K562 (cell line): ENCODE results near the gene COL8A2. TPM values are rescaled to one million over a fixed set of nuclear protein-coding genes. Genes with fewer than 3 reads are reported as not detected.
A peak's percentile ranks its signal among the peaks of the same experiment; 100 is the strongest.

ENCODE experiments used
- ARID2 ChIP-seq: fragments of 450-650 bp; IDR thresholded peaks from 2 replicates; pipeline ENCODE4 v1.6.1; 2017; ENCODE audit warnings: antibody characterized with exemption, mild to moderate bottlenecking
- BHLHE40 ChIP-seq: IDR thresholded peaks from 2 replicates; pipeline ENCODE4 v1.6.1; 2011; ENCODE audit warnings: low read length, improper control_type of control experiment
- BRD9 ChIP-seq: fragments of 450-650 bp; IDR thresholded peaks from 2 replicates; pipeline ENCODE4 v1.6.1; 2018; ENCODE audit warnings: low read depth; ENCODE audit not compliant: partially characterized antibody
- CHD2 ChIP-seq: IDR thresholded peaks from 2 replicates; pipeline ENCODE4 v1.6.1; 2011; ENCODE audit warnings: low read depth, low read length
- CXXC5 ChIP-seq: fragments of 250-450 bp; sonication (Bioruptor Pico); IDR thresholded peaks from 2 replicates; pipeline ENCODE4 v1.8.0; 2022; ENCODE audit warnings: inconsistent platforms, mild to moderate bottlenecking, moderate library complexity
- DPF2 ChIP-seq: fragments of 450-650 bp; IDR thresholded peaks from 2 replicates; pipeline ENCODE4 v1.6.1; 2016
- GATAD2B ChIP-seq: fragments of 450-650 bp; IDR thresholded peaks from 2 replicates; pipeline ENCODE4 v1.6.1; 2017; ENCODE audit warnings: mild to moderate bottlenecking, borderline replicate concordance
- HDAC6 ChIP-seq: IDR thresholded peaks from 2 replicates; pipeline ENCODE4 v1.6.1; 2012; ENCODE audit warnings: low read depth, mild to moderate bottlenecking, control low read depth, inconsistent platforms, low read length, moderate library complexity
- MAFF ChIP-seq: IDR thresholded peaks from 2 replicates; pipeline ENCODE4 v1.6.1; 2012; ENCODE audit warnings: low read length, improper control_type of control experiment
- NFRKB ChIP-seq: fragments of 450-650 bp; IDR thresholded peaks from 2 replicates; pipeline ENCODE4 v1.6.1; 2016; ENCODE audit warnings: low read depth
- NFXL1 ChIP-seq: fragments of 450-650 bp; formaldehyde crosslinking; IDR thresholded peaks from 2 replicates; pipeline ENCODE4 v1.4.0; 2021; ENCODE audit warnings: mild to moderate bottlenecking
- NRF1 ChIP-seq, 2 experiments: fragments of 450-650 bp; IDR thresholded peaks in 1 of 2; conservative IDR thresholded peaks in 1 of 2; 2 replicates each; pipeline ENCODE4 v1.6.1; 2014; ENCODE audit warnings: mild to moderate bottlenecking in 2 of 2
- POU5F1 ChIP-seq: fragments of 150-350 bp; IDR thresholded peaks from 2 replicates; pipeline ENCODE4 v1.6.1; 2014; ENCODE audit warnings: borderline replicate concordance, low read length, low read depth, mild to moderate bottlenecking; ENCODE audit not compliant: partially characterized antibody
- RFX5 ChIP-seq: IDR thresholded peaks from 2 replicates; pipeline ENCODE4 v1.6.1; 2011; ENCODE audit warnings: low read depth, mild to moderate bottlenecking, improper control_type of control experiment, low read length
- SETDB1 ChIP-seq: IDR thresholded peaks from one replicate; pipeline ENCODE4 v1.6.1; 2012; ENCODE audit warnings: low read length, control low read depth, inconsistent platforms
- SIRT6 ChIP-seq: IDR thresholded peaks from one replicate; pipeline ENCODE4 v1.6.1; 2012; ENCODE audit warnings: low read depth, mild to moderate bottlenecking, control low read depth, inconsistent platforms, low read length, moderate library complexity
- TAF9B ChIP-seq: fragments of 450-650 bp; IDR thresholded peaks from 2 replicates; pipeline ENCODE4 v1.6.1; 2018; ENCODE audit warnings: mild to moderate bottlenecking; ENCODE audit not compliant: partially characterized antibody
- ZBTB11 ChIP-seq, 3 experiments: fragments of 200-800 bp in 1 of 3; fragments of 250-450 bp in 1 of 3; fragments of 450-650 bp in 1 of 3; sonication (Bioruptor Pico) in 1 of 3; sonication (Bioruptor generic) in 1 of 3; formaldehyde crosslinking in 1 of 3; IDR thresholded peaks; 2 replicates each; pipeline versions ENCODE4 v1.6.1 to v1.8.0; 2016 to 2022; ENCODE audit warnings: mild to moderate bottlenecking in 2 of 3, missing genetic modification characterization in 2 of 3, missing compliant biosample characterization in 1 of 3, moderate library complexity in 1 of 3
- ZBTB12 ChIP-seq: fragments of 250-450 bp; sonication (Bioruptor Pico); IDR thresholded peaks from 2 replicates; pipeline ENCODE4 v1.4.0; 2020
- ZNF184 ChIP-seq: sonication (generic); formaldehyde crosslinking; IDR thresholded peaks from 2 replicates; pipeline ENCODE4 v1.5.0; 2020; ENCODE audit warnings: missing genetic modification reagents
- polyA plus RNA-seq, 8 experiments: library from polyadenylated mRNA; depleted of rRNA in 4 of 8; stranded (reverse) in 5 of 8; unstranded in 3 of 8; fragments of >200 nt; fragmentation: Nextera tagmentation in 2 of 8; fragmentation: Illumina TruSeq in 1 of 8; extraction: Ambion mirVana in 2 of 8; extraction: Trizol in 1 of 8; gene quantifications; 2 replicates each; pipeline versions ENCODE4 v1.2.1 to v1.2.3, GENCODE V29; 2011 to 2014; ENCODE audit warnings: inconsistent platforms in 1 of 8, missing spikeins in 1 of 8
- total RNA-seq, 7 experiments: library from RNA; depleted of rRNA in 6 of 7; stranded (reverse); fragments of >200 nt in 6 of 7; fragmentation: Illumina TruSeq in 2 of 7; extraction: Trizol in 2 of 7; gene quantifications; 2 replicates each; pipeline versions ENCODE4 v1.2.1 to v1.2.3, GENCODE V29; 2011 to 2021; ENCODE audit warnings: low replicate concordance in 1 of 7
- TF ChIP-seq, protein P1 (sequence below): fragments of 450-650 bp; formaldehyde crosslinking; conservative IDR thresholded peaks from 2 replicates; pipeline ENCODE4 v1.4.0; 2022; ENCODE audit warnings: mild to moderate bottlenecking, missing genetic modification characterization
- TF ChIP-seq, protein P2 (sequence below), 2 experiments: fragments of 450-650 bp; conservative IDR thresholded peaks; 2 replicates each; pipeline ENCODE4 v1.6.1; 2017; ENCODE audit warnings: mild to moderate bottlenecking in 2 of 2, moderate library complexity in 2 of 2

The COL8A2 gene
- total and polyA plus RNA-seq, 9 of the 15 experiments (the other 6 are each of a cell fraction or from before 2014, with no cell fraction given): 0.03 to 0.14 (median 0.04) TPM; not detected in 5

DNA sequence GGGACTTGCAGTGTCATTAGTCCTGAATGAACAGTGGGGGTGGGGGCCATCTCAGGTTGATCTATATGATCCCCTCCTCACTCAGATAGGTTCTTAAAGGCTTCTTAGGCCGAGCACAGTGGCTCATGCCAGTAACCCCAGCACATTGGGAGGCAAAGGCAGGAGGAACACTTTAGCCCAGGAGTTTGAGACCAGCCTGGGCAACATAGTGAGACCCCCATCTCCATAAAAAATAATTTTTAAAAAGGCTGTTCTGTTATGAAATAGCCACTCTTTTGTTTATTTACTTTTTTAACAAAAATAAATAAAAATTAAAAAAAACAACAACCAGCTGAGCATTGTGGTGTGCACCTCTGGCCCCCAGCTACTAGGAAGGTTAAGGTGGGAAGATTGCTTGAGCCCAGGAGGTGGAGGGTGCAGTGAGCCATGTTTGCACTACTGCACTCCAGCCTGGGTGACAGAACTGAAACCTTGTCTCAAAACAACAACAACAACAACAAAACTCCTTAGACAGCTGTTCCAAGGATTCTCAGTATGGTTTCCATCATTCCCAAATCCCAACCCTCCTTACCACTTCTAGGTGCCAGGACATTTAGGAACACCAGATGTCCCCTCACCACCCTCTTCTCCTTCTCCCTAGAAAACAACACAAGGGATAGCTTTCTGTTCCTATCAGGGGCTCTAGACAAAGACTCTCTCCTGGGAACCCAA lies 26.3 kb upstream of the COL8A2 start (continued):
- TF ChIP-seq POU5F1: no peak
- TF ChIP-seq, protein P1, sequence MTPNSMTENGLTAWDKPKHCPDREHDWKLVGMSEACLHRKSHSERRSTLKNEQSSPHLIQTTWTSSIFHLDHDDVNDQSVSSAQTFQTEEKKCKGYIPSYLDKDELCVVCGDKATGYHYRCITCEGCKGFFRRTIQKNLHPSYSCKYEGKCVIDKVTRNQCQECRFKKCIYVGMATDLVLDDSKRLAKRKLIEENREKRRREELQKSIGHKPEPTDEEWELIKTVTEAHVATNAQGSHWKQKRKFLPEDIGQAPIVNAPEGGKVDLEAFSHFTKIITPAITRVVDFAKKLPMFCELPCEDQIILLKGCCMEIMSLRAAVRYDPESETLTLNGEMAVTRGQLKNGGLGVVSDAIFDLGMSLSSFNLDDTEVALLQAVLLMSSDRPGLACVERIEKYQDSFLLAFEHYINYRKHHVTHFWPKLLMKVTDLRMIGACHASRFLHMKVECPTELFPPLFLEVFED (CRISPR knock-in tag): no peak
- TF ChIP-seq SETDB1: no peak
- no peak for TF ChIP-seq BHLHE40
- no peak for TF ChIP-seq NFXL1 (CRISPR knock-in tag)
- TF ChIP-seq TAF9B: no peak
- TF ChIP-seq BRD9: no peak
- no peak; a peak in 1 of 6 replicates for TF ChIP-seq ZBTB11 (CRISPR knock-in tag; IDR thresholded peaks at IDR 0.05)
- TF ChIP-seq GATAD2B: no peak
- TF ChIP-seq MAFF: no peak
- TF ChIP-seq DPF2: no peak; the same call in 1 of the 2 replicates
- TF ChIP-seq RFX5: no peak
- TF ChIP-seq NRF1 (conservative IDR thresholded peaks at IDR 0.05 in 1 of 2, IDR thresholded peaks at IDR 0.05 in 1 of 2): 0 out of 4 replicates have a peak, but pooled peaks of 1 of the 2 experiments have one; percentile 1
- TF ChIP-seq, protein P2, sequence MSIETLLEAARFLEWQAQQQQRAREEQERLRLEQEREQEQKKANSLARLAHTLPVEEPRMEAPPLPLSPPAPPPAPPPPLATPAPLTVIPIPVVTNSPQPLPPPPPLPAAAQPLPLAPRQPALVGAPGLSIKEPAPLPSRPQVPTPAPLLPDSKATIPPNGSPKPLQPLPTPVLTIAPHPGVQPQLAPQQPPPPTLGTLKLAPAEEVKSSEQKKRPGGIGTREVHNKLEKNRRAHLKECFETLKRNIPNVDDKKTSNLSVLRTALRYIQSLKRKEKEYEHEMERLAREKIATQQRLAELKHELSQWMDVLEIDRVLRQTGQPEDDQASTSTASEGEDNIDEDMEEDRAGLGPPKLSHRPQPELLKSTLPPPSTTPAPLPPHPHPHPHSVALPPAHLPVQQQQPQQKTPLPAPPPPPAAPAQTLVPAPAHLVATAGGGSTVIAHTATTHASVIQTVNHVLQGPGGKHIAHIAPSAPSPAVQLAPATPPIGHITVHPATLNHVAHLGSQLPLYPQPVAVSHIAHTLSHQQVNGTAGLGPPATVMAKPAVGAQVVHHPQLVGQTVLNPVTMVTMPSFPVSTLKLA (conservative IDR thresholded peaks at IDR 0.05): 0 out of 4 replicates have a peak, but pooled peaks of 1 of the 2 experiments have one; percentile 17
- no peak for TF ChIP-seq NFRKB
- no peak for TF ChIP-seq ZNF184
- TF ChIP-seq ZBTB12 (CRISPR knock-in tag): no peak
- TF ChIP-seq ARID2: no peak
- TF ChIP-seq CXXC5 (CRISPR knock-in tag): no peak
- TF ChIP-seq CHD2: no peak
- TF ChIP-seq HDAC6: no peak
- no peak for TF ChIP-seq SIRT6
